ENCODE results near the gene DTNBP1.

The DTNBP1 gene

DNA sequence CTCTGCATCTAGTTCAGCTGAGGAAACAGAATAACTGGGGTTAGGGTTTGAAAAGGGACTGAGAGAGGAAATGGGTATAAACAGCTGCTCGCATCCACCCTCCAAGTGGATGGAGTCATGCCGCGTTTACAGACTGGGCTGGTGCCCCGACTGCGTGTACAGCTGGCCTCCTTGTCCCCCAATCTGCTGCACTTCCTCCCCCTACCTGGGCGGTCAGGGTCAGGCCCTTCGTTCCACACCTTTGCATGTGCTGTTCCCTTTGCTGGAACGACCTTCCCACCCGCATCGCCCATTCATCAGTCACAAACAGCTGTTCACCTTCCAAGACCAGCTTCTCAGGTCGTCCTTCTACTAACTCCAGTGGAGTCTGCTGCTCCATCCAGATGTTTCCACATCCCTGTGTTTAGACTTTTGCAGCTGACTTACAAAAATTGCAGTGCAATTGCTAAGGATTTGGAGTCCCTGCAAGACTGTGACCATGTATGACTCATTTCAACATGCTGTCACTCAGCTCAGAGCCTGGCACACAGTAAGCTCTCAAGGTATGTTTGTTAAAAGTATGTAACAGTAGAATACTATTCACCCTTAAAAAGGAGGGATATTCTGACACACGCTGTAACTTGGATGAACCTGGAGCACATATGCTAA lies 129.3 kb downstream of the DTNBP1 start:
- peak; percentile 20 for DNase-seq (ENCODE audit: low spot score)

DNA sequence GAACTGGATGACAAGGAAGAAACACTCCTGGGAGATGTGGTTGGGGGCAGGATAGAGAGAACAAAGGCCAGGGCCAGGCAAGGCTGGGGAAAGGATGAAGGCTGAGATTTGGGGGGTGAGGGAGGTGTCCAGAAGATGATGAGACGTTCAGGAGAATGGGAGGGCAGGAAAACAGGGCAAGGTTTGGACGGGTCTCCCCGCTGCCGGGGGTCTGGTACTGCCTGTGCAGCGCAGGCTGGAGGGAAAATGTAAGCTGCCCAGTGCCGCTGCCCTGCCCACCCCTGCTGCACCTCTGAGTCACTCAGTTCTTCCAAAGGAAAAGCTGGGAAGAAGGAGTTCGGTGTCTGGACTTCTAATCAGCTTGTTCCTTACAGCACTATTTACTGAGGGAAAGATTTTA lies 130.9 kb downstream of the DTNBP1 start:
- no peak for DNase-seq (ENCODE audit: low spot score)

- no peak for DNase-seq (ENCODE audit: low spot score)
Measured at GRCh38 chr6:15530411-15530810, 132.4 kb downstream of the DTNBP1 start.

- DNase-seq (ENCODE audit: low spot score): no peak
Measured at GRCh38 chr6:15528870-15529269, 134.0 kb downstream of the DTNBP1 start.

- DNase-seq (ENCODE audit: low spot score): peak; percentile 64
Measured at GRCh38 chr6:15527838-15528617, 134.8 kb downstream of the DTNBP1 start.

DNA sequence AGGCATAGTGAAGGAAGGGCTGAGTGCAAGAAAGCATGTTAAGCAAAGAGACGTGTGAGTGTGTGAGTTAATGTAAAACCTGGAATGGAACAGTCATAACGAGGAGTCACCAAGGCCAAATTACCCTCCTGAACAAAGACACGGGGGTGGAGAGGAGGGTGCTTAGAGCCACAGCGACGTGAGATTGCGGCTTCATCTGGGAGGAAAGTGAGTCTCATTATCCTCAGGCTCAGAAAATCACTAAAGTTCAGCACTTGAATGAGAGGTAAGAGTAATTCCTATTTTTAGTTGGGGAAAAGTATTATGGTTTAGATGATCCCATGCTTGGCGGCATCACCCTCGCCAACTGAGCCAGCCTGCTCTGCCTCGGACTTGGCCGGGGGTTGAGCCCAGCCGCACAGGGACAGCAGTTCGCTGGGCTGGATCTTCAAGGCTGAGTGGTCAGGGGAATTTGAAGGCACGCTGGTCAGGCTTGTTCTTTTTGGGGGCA lies 136.6 kb downstream of the DTNBP1 start:
- DNase-seq (ENCODE audit: low spot score): peak; percentile 98

- DNase-seq (ENCODE audit: low spot score): peak; percentile 79
Measured at GRCh38 chr6:15524861-15525401, 137.9 kb downstream of the DTNBP1 start.

DNA sequence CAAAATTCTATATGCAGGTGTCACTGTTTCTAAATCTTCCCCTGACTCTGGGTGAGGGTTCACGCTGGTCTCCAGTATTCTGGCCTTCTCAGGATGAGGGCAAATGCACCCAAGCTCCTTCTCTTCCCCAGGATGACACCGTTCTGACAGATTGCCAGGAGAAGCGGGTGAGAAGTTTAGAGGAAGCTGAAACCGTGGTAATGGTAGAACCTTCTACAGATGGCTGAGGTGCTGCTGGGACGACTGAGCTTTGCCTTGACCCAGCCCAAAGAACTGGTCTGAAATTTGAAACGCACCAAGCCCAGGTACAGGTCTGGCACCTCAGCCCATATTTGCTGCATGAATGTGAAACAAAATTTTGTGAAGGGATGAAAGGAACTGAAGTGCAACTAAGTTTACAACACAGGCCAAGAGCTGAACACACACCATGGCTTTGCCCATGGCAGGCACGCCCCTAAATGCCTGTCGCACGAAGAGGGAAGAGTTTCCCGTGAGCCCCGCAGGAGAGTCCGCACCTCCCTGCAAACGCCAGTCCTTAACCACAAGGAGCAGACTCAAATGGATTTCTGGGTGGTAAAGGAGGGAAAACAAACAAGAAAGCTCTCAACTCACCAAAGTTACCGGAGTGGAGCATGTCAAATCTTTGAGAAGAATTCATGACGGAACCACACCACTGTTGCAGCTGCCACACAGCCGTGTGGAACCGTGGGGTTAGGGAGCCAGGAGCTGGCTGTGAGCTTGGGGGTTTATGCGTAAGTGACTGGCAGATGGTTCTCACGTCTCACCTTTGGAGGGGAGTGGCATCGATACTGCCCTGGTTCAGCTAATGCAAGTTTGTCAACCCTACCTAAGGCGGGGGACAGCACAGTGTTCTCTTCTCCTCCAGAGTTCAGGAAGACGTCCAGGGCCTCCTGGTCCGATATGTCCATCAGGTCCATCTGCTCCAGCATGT lies 138.9 kb downstream of the DTNBP1 start:
- DNase-seq (ENCODE audit: low spot score): no peak

- peak; percentile 60 for DNase-seq (ENCODE audit: low spot score)
Measured at GRCh38 chr6:15522856-15523529, 139.8 kb downstream of the DTNBP1 start.

DNA sequence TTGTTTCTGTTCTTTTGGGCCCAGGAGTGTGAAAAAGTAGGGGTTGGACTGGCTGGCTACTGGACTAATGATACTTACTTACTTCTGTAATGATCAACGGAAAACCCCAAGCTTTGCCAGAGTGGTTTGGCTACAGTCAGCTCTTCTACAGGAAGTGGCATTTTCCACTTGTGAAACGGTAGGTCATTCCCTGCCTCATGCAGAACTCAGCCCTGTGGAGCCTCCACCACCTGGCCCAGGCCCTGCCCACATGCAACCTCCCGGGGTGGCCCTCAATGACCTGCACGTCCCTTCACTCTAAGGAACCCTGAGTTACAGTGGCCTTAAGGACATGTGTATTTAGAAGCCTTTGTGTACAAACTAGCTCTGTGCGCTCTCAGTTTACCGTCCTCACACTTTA lies 140.4 kb downstream of the DTNBP1 start:
- DNase-seq (ENCODE audit: low spot score): peak; percentile 83

DNA sequence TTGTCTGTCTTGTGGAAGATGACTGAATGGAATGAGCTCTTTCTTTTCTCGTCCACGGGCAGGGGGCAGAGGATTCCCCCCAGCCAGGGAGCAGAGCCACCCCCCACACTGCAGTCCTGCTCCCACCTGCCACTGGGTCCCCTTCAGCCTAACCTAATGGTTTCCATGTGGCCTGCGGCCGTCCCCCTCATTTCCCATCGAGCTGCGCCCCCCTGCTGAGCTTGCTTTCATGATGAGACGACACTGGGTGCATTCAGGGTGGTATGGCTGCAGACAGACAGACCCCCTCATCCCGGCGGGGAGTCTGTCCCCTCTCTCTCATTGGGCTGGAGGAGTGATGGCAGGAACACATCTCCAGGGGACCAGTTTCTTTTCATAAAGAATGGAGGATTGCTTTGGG lies 140.8 kb downstream of the DTNBP1 start:
- no peak for DNase-seq (ENCODE audit: low spot score)

GRCh38 chr6:15521582-15521981 lies 141.2 kb downstream of the DTNBP1 start:
- DNase-seq (ENCODE audit: low spot score): no peak

DNA sequence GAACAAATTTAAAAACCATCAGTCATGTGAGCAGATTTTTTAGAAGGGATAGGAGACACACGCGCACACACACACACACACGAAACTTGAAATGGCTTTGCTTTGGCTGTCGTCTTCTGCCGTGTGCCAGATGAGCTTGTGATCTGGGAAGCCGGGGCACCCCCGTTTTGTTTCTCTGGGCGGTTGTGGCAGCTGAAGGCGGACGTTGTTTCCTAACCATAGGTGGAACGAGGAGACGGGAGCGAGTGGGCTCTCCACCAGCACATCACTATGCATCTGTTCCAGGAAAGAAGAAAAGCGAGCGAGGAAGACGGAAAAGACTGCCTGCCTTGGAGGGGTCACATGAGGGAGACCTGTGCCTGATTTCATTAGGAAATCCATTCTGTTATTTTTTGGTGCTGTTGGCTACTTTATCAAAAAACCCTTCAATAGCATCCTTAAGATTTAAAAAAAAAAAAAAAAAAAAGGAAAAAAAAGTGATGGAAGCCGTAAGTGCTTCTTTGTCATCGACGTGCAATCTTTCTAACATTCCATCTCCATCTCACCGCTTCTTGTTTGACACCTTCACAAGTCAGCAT lies 142.1 kb downstream of the DTNBP1 start:
- no peak for DNase-seq (ENCODE audit: low spot score)

- DNase-seq (ENCODE audit: low spot score): no peak
Measured at GRCh38 chr6:15519681-15520080, 143.1 kb downstream of the DTNBP1 start.

- DNase-seq (ENCODE audit: low spot score): no peak
Measured at GRCh38 chr6:15518878-15519277, 143.9 kb downstream of the DTNBP1 start.

DNA sequence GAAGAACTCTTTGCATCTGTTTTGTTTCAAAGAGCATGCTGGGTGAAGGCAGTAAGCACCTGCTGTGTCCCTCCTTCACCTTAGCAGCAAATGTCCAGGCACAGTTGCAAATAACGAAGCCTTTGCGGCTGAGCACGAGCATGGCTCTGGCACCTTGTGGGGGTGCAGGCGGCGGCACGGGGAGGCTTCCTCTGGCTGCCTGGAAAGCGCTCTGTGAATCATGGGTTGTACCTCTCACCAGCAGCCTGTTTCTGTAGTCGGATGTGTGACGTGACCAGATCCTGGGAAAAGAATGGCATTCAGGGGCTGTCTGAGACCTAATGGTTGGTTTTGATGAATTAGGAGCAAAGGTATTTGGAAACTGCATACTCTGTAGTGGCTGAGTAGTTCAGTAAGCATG lies 144.8 kb downstream of the DTNBP1 start:
- no peak for DNase-seq (ENCODE audit: low spot score)

- no peak for DNase-seq (ENCODE audit: low spot score)
Measured at GRCh38 chr6:15517600-15517999, 145.2 kb downstream of the DTNBP1 start.

GRCh38 chr6:15516923-15517560 lies 145.8 kb downstream of the DTNBP1 start:
- no peak for DNase-seq (ENCODE audit: low spot score)

- DNase-seq (ENCODE audit: low spot score): no peak
Measured at GRCh38 chr6:15516378-15516777, 146.4 kb downstream of the DTNBP1 start.

DNA sequence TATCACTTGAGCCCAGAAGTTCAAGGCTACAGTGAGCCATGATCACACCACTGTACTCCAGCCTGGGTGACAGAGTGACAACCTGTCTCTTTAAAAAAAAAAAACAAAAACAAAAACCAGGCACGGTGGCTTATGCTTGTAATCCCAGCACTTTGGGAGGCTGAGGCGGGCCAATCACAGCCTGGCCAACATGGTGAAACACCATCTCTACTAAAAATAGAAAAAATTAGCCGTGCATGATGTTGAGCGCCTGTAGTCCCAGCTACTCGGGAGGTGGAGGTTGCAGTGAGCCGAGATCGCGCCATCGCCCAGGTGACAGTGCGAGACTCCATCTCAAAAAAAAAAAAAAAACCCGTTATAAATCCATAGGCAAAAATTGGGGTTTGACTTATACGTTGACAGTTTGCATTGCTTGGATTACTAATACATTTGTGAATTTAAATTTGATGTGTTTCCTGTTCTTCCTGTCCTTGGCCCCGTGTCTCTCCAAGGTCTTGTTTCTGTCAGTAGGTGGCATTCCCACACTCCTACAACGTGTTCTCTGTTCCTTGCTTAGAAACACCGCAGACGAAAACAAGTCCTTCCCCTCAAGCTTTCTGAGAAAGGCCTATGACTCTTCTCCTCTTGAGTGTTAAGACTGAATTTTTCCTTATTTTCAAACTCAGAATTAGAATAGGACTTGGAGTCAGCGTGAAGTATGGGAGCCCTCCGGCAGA lies 147.0 kb downstream of the DTNBP1 start:
- no peak for DNase-seq (ENCODE audit: low spot score)

Data from kidney tubule cell (primary cell).